ENCODE measurements around the gene VEZT. TPM values are rescaled to one million over a fixed set of nuclear protein-coding genes. Genes with fewer than 3 reads are reported as not detected.
A peak's percentile ranks its signal among the peaks of the same experiment; 100 is the strongest.

Gene VEZT
- total RNA-seq, 1 donor from 2014 or later = 79.1 TPM

DNA sequence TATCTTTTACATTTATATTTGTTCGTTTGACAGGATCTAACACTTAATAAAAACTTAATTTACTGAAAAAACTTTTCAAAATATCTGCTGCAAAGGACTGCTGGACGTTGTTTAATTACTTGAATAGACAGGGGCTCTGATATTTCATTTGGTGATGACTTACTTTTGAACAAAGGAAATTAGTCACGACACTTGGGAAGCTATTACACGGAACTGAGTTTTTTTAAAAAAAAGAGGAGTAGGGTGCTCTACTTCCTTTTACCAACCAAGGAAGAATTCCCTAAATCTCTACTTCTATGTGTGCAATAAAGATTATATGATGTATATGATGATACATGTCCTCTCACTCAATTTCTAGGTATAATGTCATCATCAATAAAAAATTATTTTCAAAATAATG lies 5.0 kb upstream of the VEZT start:
- no peak for DNase-seq (ENCODE audit: low read depth, low spot score)
- Mint-ChIP-seq H3K4me3 (no peak overlapping the region), H3K9me3 (no peaks in the 10 kb centered on the region), H3K27me3 (ENCODE audit: low read depth) (no peaks in the 10 kb centered on the region), H3K4me1 (peaks cover 20% of the 10 kb centered on the region), H3K36me3 (ENCODE audit: low read depth) (peaks cover 10% of the 10 kb centered on the region), H3K27ac (ENCODE audit: unreplicated experiment) (no peak overlapping the region)
- TF ChIP-seq, protein P1, sequence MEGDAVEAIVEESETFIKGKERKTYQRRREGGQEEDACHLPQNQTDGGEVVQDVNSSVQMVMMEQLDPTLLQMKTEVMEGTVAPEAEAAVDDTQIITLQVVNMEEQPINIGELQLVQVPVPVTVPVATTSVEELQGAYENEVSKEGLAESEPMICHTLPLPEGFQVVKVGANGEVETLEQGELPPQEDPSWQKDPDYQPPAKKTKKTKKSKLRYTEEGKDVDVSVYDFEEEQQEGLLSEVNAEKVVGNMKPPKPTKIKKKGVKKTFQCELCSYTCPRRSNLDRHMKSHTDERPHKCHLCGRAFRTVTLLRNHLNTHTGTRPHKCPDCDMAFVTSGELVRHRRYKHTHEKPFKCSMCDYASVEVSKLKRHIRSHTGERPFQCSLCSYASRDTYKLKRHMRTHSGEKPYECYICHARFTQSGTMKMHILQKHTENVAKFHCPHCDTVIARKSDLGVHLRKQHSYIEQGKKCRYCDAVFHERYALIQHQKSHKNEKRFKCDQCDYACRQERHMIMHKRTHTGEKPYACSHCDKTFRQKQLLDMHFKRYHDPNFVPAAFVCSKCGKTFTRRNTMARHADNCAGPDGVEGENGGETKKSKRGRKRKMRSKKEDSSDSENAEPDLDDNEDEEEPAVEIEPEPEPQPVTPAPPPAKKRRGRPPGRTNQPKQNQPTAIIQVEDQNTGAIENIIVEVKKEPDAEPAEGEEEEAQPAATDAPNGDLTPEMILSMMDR (conservative IDR thresholded peaks at IDR 0.05) = no peak

DNA sequence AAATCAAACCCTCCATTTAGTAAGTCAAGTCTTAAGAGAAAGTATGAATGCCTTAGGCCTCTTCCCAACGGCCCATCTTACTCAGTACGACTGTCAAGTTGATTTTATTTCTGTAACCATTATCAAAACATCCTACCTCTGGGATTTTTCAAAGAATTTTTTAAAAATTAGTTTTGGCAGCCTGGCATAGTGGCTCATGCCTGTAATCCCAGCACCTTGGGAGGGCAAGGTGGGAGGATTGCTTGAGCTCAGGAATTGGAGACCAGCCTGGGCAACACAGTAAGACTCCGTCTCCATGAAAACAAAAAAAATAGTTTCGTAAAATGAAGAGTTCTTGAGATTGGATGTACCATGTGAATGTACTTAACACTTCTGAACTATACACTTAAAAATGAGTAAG lies 4.5 kb upstream of the VEZT start:
- no peaks in the 10 kb centered on the region for H3K27me3 Mint-ChIP-seq (ENCODE audit: low read depth)
- no peak overlapping the region for H3K27ac Mint-ChIP-seq (ENCODE audit: unreplicated experiment)
- no peak overlapping the region for H3K4me3 Mint-ChIP-seq
- TF ChIP-seq, protein P1 (conservative IDR thresholded peaks at IDR 0.05) = no peak
- peaks cover 8% of the 10 kb centered on the region for H3K36me3 Mint-ChIP-seq (ENCODE audit: low read depth)
- peaks cover 20% of the 10 kb centered on the region for H3K4me1 Mint-ChIP-seq
- DNase-seq (ENCODE audit: low read depth, low spot score) = no peak
- H3K9me3 Mint-ChIP-seq = no peaks in the 10 kb centered on the region

DNA sequence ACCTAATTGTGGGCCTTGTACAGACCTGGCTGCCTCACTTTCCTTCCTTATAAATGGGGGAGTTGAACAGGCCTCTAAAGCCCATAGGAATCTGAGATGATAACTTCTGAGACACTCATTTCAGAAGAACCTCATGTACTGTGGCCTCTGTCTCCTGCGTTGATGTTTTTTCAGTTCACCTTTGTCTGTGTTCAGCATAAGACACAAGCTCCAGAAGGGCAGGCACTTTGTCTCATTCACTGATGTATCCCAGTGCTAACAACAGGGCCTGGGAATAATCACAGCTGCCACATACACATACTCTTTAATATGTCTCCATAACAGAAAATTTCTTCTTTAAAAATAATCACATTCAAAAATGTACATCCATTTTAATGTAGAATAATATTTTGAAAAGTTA lies 3.7 kb upstream of the VEZT start:
- peak overlapping the region; percentile 20 for H3K4me3 Mint-ChIP-seq
- H3K27ac Mint-ChIP-seq (ENCODE audit: unreplicated experiment) = no peak overlapping the region

DNA sequence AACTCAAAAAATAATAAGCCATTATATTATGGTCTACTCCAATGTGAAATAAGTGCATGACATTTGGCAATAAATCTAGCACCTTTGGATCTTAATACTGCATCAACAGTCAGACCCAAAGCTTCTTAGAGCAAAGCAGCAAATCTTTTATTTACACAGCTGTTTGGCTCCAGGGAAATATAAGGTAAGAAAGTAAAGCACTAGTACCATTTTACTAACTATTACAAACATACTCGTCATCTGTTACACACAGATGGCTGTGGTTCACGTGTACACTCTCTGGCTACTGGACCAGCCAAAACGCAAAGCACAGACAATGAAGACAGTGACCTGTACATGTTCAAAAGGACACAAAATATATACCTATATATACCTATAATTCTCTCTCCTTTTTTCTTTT lies 3.1 kb upstream of the VEZT start:
- Mint-ChIP-seq H3K9me3 (no peaks in the 10 kb centered on the region), H3K27ac (ENCODE audit: unreplicated experiment) (no peak overlapping the region), H3K4me1 (peaks cover 33% of the 10 kb centered on the region), H3K4me3 (peak overlapping the region; percentile 44), H3K27me3 (ENCODE audit: low read depth) (no peaks in the 10 kb centered on the region), H3K36me3 (ENCODE audit: low read depth) (no peaks in the 10 kb centered on the region)
- TF ChIP-seq, protein P1 (conservative IDR thresholded peaks at IDR 0.05) = no peak
- no peak for DNase-seq (ENCODE audit: low read depth, low spot score)

More for the DNA sequence above, 3.7 kb upstream of the VEZT start:
- H3K9me3 Mint-ChIP-seq = no peaks in the 10 kb centered on the region
- H3K4me1 Mint-ChIP-seq = peaks cover 28% of the 10 kb centered on the region
- TF ChIP-seq, protein P1 (conservative IDR thresholded peaks at IDR 0.05) = no peak
- H3K36me3 Mint-ChIP-seq (ENCODE audit: low read depth) = peaks cover 3% of the 10 kb centered on the region
- H3K27me3 Mint-ChIP-seq (ENCODE audit: low read depth) = no peaks in the 10 kb centered on the region
- no peak for DNase-seq (ENCODE audit: low read depth, low spot score)

DNA sequence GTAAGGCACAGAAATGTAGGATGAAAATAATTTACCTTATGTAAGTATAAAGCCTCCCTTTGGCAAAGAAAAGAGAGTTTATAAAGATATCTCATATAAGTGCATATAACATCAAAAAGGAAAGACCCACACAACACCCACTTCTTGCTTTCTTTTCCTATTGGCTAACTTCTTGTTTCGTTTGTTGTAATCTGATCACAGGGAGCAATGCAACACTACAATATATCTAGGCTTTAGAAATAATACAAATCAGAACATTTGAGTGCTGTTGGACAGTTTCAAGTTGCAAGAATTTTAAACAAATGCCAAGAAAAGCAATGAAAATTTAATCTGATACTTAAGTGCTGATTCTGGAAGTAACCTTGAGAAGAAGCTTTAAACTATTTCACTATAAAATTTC lies 1.7 kb upstream of the VEZT start:
- no peak overlapping the region for H3K27ac Mint-ChIP-seq (ENCODE audit: unreplicated experiment)
- DNase-seq (ENCODE audit: low read depth, low spot score) = no peak
- H3K4me3 Mint-ChIP-seq = peak overlapping the region; percentile 93

More for the DNA sequence above, 1.7 kb upstream of the VEZT start:
- H3K9me3 Mint-ChIP-seq = no peaks in the 10 kb centered on the region
- H3K27me3 Mint-ChIP-seq (ENCODE audit: low read depth) = no peaks in the 10 kb centered on the region
- TF ChIP-seq, protein P1 (conservative IDR thresholded peaks at IDR 0.05) = no peak
- H3K4me1 Mint-ChIP-seq = peaks cover 44% of the 10 kb centered on the region
- H3K36me3 Mint-ChIP-seq (ENCODE audit: low read depth) = peaks cover 2% of the 10 kb centered on the region

Data from neural crest cell (in vitro differentiated cells).